Stimulated activated CD8-positive, alpha-beta memory T cell treated with anti-CD3 and anti-CD28 coated beads, Interleukin-7, amount 100 ng/mL, for 4 hours (primary cell): ENCODE results near the gene USP36.

Source experiments
- DNase-seq, 2 donors: peaks; one replicate each; pipeline ENCODE4 v3.0.0-alpha.2; 2020; ENCODE audit warnings: low read depth in 2 of 2

The USP36 gene

GRCh38 chr17:78839235-78839761, 1.3 kb downstream of the USP36 start:
- no peak for DNase-seq

GRCh38 chr17:78838574-78839005, 2.0 kb downstream of the USP36 start:
- DNase-seq, result no peak

GRCh38 chr17:78836420-78837021, 4.1 kb downstream of the USP36 start:
- no peak for DNase-seq

GRCh38 chr17:78834571-78834970, 6.0 kb downstream of the USP36 start:
- no peak for DNase-seq

- DNase-seq, result no peak
These were observed 8.1 kb downstream of the USP36 start for GRCh38 chr17:78832541-78832810.

- no peak for DNase-seq
These were observed 8.7 kb downstream of the USP36 start for GRCh38 chr17:78831688-78832540.

- no peak for DNase-seq
These were observed 11.1 kb downstream of the USP36 start for GRCh38 chr17:78829477-78829876.

GRCh38 chr17:78828470-78829185, 12.0 kb downstream of the USP36 start:
- DNase-seq, result no peak

- no peak for DNase-seq
These were observed 13.6 kb downstream of the USP36 start for GRCh38 chr17:78826836-78827509.

- no peak for DNase-seq
These were observed 14.2 kb downstream of the USP36 start for GRCh38 chr17:78826421-78826820.

GRCh38 chr17:78825696-78826095, 14.9 kb downstream of the USP36 start:
- no peak for DNase-seq

GRCh38 chr17:78824240-78824639, 16.4 kb downstream of the USP36 start:
- DNase-seq, result no peak

- no peak for DNase-seq
These were observed 17.1 kb downstream of the USP36 start for GRCh38 chr17:78823282-78824046.

GRCh38 chr17:78822552-78822951, 18.1 kb downstream of the USP36 start:
- DNase-seq, result no peak

GRCh38 chr17:78821961-78822360, 18.7 kb downstream of the USP36 start:
- no peak for DNase-seq

GRCh38 chr17:78820841-78821240, 19.8 kb downstream of the USP36 start:
- DNase-seq, result no peak

- no peak for DNase-seq
These were observed 20.5 kb downstream of the USP36 start for GRCh38 chr17:78819806-78820792.

- no peak for DNase-seq
These were observed 21.2 kb downstream of the USP36 start for GRCh38 chr17:78819402-78819801.

GRCh38 chr17:78818932-78819331, 21.7 kb downstream of the USP36 start:
- DNase-seq, result no peak
